Right lung (tissue), 5 donors: ENCODE results near the gene MEGF6. TPM values are rescaled to one million over a fixed set of nuclear protein-coding genes. Genes with fewer than 3 reads are reported as not detected.
A peak's percentile ranks its signal among the peaks of the same experiment; 100 is the strongest.

Experiments
- DNase-seq, 2 donors: peaks; one replicate each; pipeline ENCODE4 v3.0.0-alpha.2; 2013
- polyA plus RNA-seq, 5 donors: library from polyadenylated mRNA; unstranded; fragments of 120-200 nt; gene quantifications; one replicate each; pipeline versions ENCODE4 v1.2.1 to v1.2.3, GENCODE V29; 2013; ENCODE audit warnings: inconsistent platforms in 1 of 5, low replicate concordance in 1 of 5; ENCODE audit not compliant: insufficient read length in 5 of 5, insufficient read depth in 1 of 5

The MEGF6 gene
- polyA plus RNA-seq, 5 donors, result 36.1 to 64.5 (median 50.8) TPM

DNA sequence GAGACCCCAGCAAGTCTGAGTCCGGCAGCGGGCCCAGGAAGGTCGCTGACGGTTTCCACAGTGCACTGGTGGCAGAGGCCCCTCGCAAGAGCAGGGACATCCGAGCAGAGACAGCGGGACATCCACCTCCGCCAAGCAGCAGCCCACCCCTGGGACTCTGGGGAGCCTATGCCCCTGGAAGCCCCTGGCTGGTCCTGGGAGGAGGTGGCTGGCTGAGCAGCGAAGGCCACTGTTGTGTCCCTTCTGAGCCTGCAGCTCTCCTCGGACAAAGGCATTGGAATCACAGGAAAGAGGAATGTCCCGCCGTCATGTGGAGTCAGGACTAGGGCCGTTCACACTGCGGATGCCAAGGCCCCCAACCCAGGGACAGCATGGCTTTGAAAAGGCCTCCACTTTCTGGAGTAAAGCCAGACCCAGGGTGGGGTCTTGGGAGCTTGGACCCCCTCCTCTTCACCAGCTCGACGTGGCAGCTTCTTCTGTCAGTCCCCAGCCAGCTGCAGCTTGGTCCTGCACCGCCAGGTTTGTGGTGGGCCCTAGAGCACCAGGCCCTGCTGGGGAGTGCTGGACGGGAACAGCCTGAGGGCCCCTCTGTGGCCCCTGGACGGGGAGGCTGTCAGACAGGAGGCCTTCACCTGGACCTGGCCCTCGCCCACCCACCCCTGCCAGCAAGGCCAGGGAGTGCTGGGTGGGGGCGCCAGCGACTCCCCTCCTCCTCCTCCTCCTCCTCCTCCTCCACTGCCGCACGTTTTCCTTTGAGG, 1.4 kb downstream of the MEGF6 start:
- DNase-seq, result no peak

GRCh38 chr1:3609016-3609768, 2.1 kb downstream of the MEGF6 start:
- no peak for DNase-seq

GRCh38 chr1:3608154-3608553, 3.2 kb downstream of the MEGF6 start:
- DNase-seq, result no peak

GRCh38 chr1:3607703-3608065, 3.6 kb downstream of the MEGF6 start:
- no peak for DNase-seq

GRCh38 chr1:3606779-3607702, 4.3 kb downstream of the MEGF6 start:
- no peak for DNase-seq

DNA sequence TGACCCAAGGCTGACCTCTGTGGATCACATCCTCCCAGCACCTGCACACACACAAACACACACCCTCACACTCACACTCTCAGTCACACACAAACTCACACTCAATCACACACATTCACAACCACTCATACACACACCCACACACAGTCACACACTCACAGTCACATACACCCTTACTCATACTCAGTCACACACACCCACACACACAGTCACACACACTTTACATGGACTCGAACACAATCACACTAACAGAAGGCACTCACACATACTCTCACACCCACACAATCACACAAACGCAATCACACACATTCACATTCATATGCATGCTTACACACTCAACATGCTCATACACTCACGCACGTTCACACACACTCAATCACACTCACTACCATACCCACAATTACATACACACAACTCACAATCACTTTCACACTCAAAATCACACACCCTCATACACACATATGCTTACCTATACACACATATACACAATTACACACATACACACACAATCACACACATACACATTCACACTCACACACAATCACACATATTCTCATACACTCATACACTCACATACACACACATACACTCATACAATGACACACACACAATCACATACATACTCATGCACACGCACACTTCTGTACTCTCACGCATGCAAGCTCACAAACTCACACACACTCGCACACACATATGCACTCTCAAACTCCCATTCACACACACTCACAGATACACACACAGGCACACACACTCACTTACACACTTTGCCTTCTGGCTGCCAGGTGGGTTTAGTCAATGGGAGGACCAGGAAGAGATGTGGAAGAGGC, 6.1 kb downstream of the MEGF6 start:
- DNase-seq, result no peak

DNA sequence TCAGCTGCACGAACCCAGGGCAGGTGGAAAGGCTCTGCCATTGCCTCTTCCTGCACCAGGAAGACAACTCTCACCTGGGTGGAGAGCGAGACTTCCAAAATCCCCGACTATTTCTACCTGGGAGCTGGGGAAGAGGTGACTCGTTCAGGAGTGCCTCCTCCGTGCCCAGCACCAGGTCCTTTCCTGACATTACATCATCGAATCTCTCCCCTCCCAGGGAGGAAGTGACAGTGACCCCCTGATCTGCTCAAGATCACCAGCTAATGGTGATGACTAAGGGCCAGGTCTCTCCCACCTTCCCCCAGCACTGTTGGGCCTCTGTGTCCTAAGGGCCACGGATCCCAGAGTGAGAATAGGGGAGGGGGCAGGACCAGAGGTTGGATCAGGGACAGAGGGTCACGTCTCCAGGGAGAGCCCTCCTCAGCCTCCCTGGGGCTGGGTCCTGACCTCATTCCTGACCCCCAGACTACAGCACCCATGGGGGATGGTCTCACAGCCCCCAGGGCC, 6.8 kb downstream of the MEGF6 start:
- no peak for DNase-seq

- DNase-seq, result peak in 1 of 2 donors; percentile 54
Measured at GRCh38 chr1:3603571-3604467, 7.5 kb downstream of the MEGF6 start.

DNA sequence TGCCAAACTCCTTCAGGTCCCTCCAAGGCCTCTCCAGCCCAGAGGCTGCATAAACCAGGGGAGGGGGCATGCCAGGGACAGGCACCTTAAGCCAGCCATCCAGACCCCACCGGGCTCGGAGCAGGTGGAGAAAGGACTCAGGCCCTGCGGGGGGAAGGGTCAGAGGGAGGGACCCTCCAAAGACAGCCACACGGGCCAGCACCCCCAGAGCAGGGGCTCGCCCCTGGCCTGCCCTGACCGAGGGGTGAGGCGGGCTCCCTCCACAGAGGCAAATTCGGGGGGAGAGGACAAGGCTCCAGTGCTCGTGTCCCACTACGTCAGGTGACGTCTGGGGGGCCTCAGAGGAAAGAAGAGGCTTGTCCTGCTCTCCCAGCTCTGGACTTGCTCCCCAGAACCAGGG, 8.2 kb downstream of the MEGF6 start:
- DNase-seq, result no peak

DNA sequence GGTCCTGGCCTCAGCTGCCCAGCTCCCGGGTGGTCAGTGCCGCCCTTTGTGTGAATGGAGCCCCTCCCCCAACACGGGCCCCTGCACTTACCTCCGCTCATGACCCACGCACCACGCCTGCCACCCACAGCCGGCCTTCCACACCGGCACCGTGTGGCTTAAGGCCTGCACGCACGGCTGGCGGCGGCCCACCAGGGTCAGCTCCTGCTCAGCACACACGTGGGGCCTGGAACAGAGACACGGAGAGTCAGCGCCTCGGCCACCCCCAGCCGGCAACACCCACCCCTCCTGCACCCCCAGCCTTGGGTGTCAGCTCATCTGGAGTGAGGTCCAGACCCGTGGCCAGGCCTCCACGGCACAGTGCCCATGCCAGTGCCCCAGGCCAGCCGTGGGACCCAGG, 8.9 kb downstream of the MEGF6 start:
- DNase-seq, result no peak

DNA sequence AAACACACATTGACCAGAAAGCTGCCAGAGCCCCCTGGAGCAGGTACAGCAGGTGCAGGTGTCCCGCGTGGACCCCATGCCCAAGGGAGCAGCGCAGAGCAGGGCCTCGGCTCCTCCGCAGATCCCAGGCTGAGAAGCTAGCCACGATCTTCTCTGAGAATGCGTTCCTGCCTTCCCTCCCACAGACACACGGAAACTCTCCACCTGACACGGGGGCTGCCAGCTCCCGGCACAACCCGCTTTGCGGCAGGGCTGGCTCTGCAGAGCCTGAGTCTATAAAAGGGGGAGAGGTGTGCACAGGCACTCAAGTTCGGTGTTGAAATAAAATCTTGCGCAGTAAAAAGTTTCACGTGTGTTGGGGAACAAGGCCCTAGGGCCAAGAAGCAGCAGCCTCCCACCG, 9.6 kb downstream of the MEGF6 start:
- DNase-seq, result no peak

DNA sequence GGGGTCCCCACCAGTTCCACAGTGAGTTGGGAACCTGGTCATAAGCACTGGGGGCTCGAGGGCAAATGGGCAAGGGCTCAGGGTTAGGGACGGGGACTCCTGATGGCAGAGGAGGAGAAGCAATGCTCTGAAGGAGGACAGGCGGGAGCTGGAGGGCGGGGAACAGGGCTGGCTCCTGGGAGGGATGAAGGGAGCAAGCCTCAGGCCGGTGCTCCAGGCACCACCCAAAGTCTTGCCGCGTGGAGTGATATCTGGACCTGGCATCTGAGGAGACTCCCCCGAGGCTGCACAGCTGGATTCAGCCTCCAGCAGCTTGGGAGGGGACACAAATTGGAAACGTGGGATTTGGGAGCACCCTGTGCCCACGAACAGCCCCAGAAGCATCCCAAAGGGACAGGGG, 11.0 kb downstream of the MEGF6 start:
- no peak for DNase-seq

GRCh38 chr1:3599816-3600215, 11.5 kb downstream of the MEGF6 start:
- DNase-seq, result no peak

GRCh38 chr1:3599286-3599811, 12.0 kb downstream of the MEGF6 start:
- no peak for DNase-seq

GRCh38 chr1:3598522-3599285, 12.6 kb downstream of the MEGF6 start:
- DNase-seq, result no peak

DNA sequence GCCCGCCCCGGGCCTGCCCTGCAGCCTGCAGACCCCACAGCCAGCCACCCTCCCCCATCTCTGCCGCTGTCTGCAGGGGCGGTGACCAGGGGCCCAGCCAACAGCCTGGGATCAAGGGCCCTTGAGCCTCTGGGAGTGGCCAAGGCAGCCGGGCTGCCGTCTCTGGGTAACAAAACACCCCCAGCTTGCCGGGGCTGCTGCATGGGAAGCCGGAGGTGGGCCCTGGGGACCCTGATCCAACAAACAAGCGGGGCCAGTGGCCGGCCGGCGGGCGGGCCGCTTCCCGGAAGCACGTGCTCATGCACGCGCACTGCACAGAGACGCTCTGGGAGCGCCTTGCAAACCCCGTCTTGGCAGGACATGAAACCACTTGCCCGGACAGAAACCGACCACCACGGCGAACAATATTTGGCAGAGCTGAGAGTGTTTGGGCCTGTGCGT, 13.2 kb downstream of the MEGF6 start:
- peak; percentile 90 to 91 for DNase-seq

GRCh38 chr1:3597599-3597964, 13.7 kb downstream of the MEGF6 start:
- DNase-seq, result peak in 1 of 2 donors; percentile 38

- no peak for DNase-seq
Measured at GRCh38 chr1:3596663-3597598, 14.4 kb downstream of the MEGF6 start.
